MCF 10A (cell line): ENCODE results near the gene KCNJ10. TPM values are rescaled to one million over a fixed set of nuclear protein-coding genes. Genes with fewer than 3 reads are reported as not detected.

Source experiments
- BruUV-seq: library from RNA; stranded (reverse); fragments of 400-500 nt; replicated peaks from 2 replicates; lab custom pipeline; 2021; lab: Mats Ljungman, UMichigan
- CTCF ChIA-PET: fragments of 300-600 bp; sonication (Branson Sonifier 250); formaldehyde crosslinking; extraction: SDS; loops from one replicate; lab custom pipeline; 2021; ENCODE audit warnings: antibody characterized with exemption, inconsistent platforms; lab: Yijun Ruan, JAX
- POLR2A ChIA-PET: fragments of 300-600, 350-650 bp; sonication (Branson Sonifier 250); formaldehyde crosslinking; extraction: SDS; loops from one replicate; lab custom pipeline; 2020; ENCODE audit warnings: antibody characterized with exemption, inconsistent platforms; lab: Yijun Ruan, JAX
- DNase-seq: peaks from one replicate; pipeline ENCODE4 v3.0.0-alpha.2; 2018; ENCODE audit not compliant: unreplicated experiment
- H3K27ac Mint-ChIP-seq: one replicate; pipeline ENCODE4 v1.8.0; 2022; ENCODE audit warnings: mild to moderate bottlenecking, low read depth, mixed read lengths; ENCODE audit not compliant: unreplicated experiment
- H3K27me3 Mint-ChIP-seq: one replicate; pipeline ENCODE4 v1.8.0; 2022; ENCODE audit warnings: mixed read lengths; ENCODE audit not compliant: insufficient read depth, unreplicated experiment
- H3K36me3 Mint-ChIP-seq: one replicate; pipeline ENCODE4 v1.8.0; 2022; ENCODE audit warnings: mild to moderate bottlenecking, moderate library complexity, mixed read lengths; ENCODE audit not compliant: insufficient read depth, unreplicated experiment
- H3K4me1 Mint-ChIP-seq: one replicate; pipeline ENCODE4 v1.8.0; 2022; ENCODE audit warnings: mixed read lengths; ENCODE audit not compliant: insufficient read depth, unreplicated experiment
- H3K4me3 Mint-ChIP-seq: one replicate; pipeline ENCODE4 v1.8.0; 2022; ENCODE audit warnings: mild to moderate bottlenecking, moderate library complexity, mixed read lengths; ENCODE audit not compliant: unreplicated experiment
- H3K9me3 Mint-ChIP-seq: one replicate; pipeline ENCODE4 v1.8.0; 2022; ENCODE audit warnings: mixed read lengths; ENCODE audit not compliant: unreplicated experiment
- CTCF ChIP-seq: fragments of 200-600 bp; IDR thresholded peaks from one replicate; pipeline ENCODE4 v1.8.0; 2022; ENCODE audit warnings: antibody characterized with exemption, mild to moderate bottlenecking; ENCODE audit not compliant: unreplicated experiment
- intact Hi-C: fragments of 100-400 bp; cut with micrococcal nuclease; formaldehyde crosslinking; loops from 2 replicates; pipeline ENCODE4 v1.14.1; 2022
- total RNA-seq: library from RNA; stranded (reverse); gene quantifications from 2 replicates; pipeline ENCODE4 v1.2.3, GENCODE V29; 2022

The KCNJ10 gene
- total RNA-seq, 1 experiment from 2014 or later = not detected

- TF ChIP-seq CTCF = no peak
- BruUV-seq = no TSS peak
- H3K9me3 Mint-ChIP-seq = peaks cover 3% of the 10 kb centered on the region
- peak overlapping the region; percentile 75 for H3K27ac Mint-ChIP-seq
- ChIA-PET CTCF (interaction anchor here (0.5 to 52.4 kb wide), 4 partner anchors 15 to 739 kb away, joined by 3 to 1675 read pairs (median 6); partner anchors contain the start of gene IGSF9), POLR2A (interaction anchor here (0.7 to 5.6 kb wide), 20 partner anchors 12 to 1060 kb away, joined by 3 to 25 read pairs (median 5); partner anchors contain the start of genes DCAF8, DUSP23, IGSF9 and PIGM)
- peaks cover 49% of the 10 kb centered on the region for H3K4me1 Mint-ChIP-seq
- intact Hi-C loops = loop anchor here (1.0 to 5.0 kb wide), 3 partner anchors 36 to 72 kb away; partner anchors contain the start of gene TAGLN2
- DNase-seq = peak; percentile 71
- H3K36me3 Mint-ChIP-seq = peaks cover 6% of the 10 kb centered on the region
- H3K27me3 Mint-ChIP-seq = no peaks in the 10 kb centered on the region
- peak overlapping the region; percentile 73 for H3K4me3 Mint-ChIP-seq
Measured at GRCh38 chr1:159960721-159961381, 109.1 kb downstream of the KCNJ10 start.

- ChIA-PET CTCF (interaction anchor here (0.7 to 52.4 kb wide), 4 partner anchors 46 to 600 kb away, joined by 3 to 1675 read pairs (median 3); no protein-coding TSS in a partner anchor), POLR2A (interaction anchor here (1.2 to 5.6 kb wide), 3 partner anchors 11 to 137 kb away, joined by 3 to 25 read pairs (median 19); partner anchors contain the start of gene IGSF9)
- Mint-ChIP-seq H3K4me3 (no peak overlapping the region), H3K27ac (peak overlapping the region; percentile 7), H3K36me3 (peaks cover 6% of the 10 kb centered on the region), H3K4me1 (peaks cover 44% of the 10 kb centered on the region), H3K27me3 (no peaks in the 10 kb centered on the region), H3K9me3 (no peaks in the 10 kb centered on the region)
- intact Hi-C loops = no loop called here
- no peak for DNase-seq
- no peak for TF ChIP-seq CTCF
- BruUV-seq = no TSS peak
Measured at GRCh38 chr1:159959451-159959850, 110.5 kb downstream of the KCNJ10 start.

GRCh38 chr1:159958719-159959380 lies 111.1 kb downstream of the KCNJ10 start:
- no peak overlapping the region for H3K4me3 Mint-ChIP-seq
- no peaks in the 10 kb centered on the region for H3K9me3 Mint-ChIP-seq
- H3K4me1 Mint-ChIP-seq = peaks cover 50% of the 10 kb centered on the region
- peak overlapping the region; percentile 7 for H3K27ac Mint-ChIP-seq
- DNase-seq = no peak
- H3K27me3 Mint-ChIP-seq = no peaks in the 10 kb centered on the region
- ChIA-PET POLR2A (interaction anchor here (1.2 to 5.6 kb wide), 3 partner anchors 10 to 138 kb away, joined by 3 to 19 read pairs (median 11); partner anchors contain the start of gene IGSF9), CTCF (interaction anchor here (0.7 to 52.4 kb wide), 8 partner anchors 13 to 600 kb away, joined by 3 to 1675 read pairs (median 4); no protein-coding TSS in a partner anchor)
- TF ChIP-seq CTCF = no peak
- BruUV-seq = no TSS peak
- H3K36me3 Mint-ChIP-seq = peaks cover 6% of the 10 kb centered on the region
- intact Hi-C loops = no loop called here

- H3K27ac Mint-ChIP-seq = no peak overlapping the region
- ChIA-PET CTCF (interaction anchor here (0.6 to 52.4 kb wide), 8 partner anchors 12 to 717 kb away, joined by 3 to 1675 read pairs (median 4); no protein-coding TSS in a partner anchor), POLR2A (interaction anchor here (1.0 to 5.6 kb wide), 4 partner anchors 9 to 73 kb away, joined by 3 to 19 read pairs (median 8); partner anchors contain the start of gene IGSF9)
- H3K4me1 Mint-ChIP-seq = peaks cover 46% of the 10 kb centered on the region
- BruUV-seq = no TSS peak
- intact Hi-C loops = no loop called here
- no peaks in the 10 kb centered on the region for H3K9me3 Mint-ChIP-seq
- no peak for DNase-seq
- no peak overlapping the region for H3K4me3 Mint-ChIP-seq
- no peak for TF ChIP-seq CTCF
- H3K36me3 Mint-ChIP-seq = peaks cover 6% of the 10 kb centered on the region
- H3K27me3 Mint-ChIP-seq = no peaks in the 10 kb centered on the region
Measured at GRCh38 chr1:159957824-159958268, 112.1 kb downstream of the KCNJ10 start.
